Activated CD4-positive, alpha-beta T cell treated with anti-CD3 and anti-CD28 coated beads for 24 hours (primary cell): ENCODE data around the gene MRPL18.

ENCODE experiments used
- DNase-seq, 2 donors: peaks; one replicate each; pipeline ENCODE4 v3.0.0-alpha.2; 2020; ENCODE audit warnings: low read depth in 2 of 2

Gene MRPL18

GRCh38 chr6:159842035-159842434 lies 51.8 kb downstream of the MRPL18 start:
- DNase-seq: no peak

DNA sequence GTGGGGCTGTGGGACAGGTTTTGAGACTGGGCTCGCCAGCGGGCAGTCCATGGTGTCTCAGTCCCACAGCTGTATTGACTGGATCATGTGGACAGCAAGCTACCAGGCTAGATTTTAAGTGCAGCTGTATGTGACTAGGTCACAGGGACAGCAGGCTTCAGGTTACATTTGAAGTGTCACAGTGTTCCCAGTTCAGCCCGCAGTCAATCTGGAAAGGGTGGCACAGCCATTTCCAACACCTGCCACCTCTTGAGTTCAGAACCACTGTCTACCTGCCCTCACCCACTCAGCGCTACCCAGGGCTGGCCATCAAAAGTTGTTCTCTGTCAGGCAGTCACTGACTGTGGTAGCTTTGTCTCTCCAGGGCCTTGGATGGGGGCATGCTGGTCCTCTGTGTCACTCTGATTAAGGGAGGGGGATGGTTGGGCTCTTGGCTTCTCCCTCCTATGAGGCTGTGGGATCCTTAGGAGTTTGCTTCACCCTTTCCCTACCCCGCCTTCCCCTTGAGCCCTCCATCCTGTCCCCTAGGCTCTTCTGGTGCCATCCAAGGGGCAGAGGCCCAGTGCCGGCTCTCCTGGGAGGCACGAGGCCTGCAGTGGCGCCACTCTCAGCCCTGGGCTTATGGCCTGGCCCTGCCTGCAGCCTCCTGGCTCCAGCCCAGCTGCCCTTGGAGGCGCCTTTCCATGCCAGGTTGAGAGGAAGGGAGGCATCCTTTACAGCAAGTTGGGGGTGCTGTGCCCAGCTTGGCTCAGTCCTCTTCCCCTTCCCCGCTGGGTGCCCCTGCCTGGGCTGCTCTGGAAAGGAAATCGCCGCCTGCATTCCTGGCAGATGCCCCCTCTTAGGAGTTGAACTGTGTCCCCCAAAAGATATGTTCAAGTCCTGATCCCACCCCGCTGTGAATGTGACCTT lies 54.7 kb downstream of the MRPL18 start:
- no peak for DNase-seq
